ENCODE results near the gene ANKRD33B.

GRCh38 chr5:10596886-10597451 lies 33.1 kb downstream of the ANKRD33B start:
- TF ChIP-seq CTCF (IDR thresholded peaks at IDR 0.05; ENCODE audit: low read length) (no peak), EZH2phosphoT487 (IDR thresholded peaks at IDR 0.05; ENCODE audit: low read length) (no peak)

All from MM.1S (cell line).